GM12872 (cell line): ENCODE results near the gene CYB5R2.

ENCODE experiments used
- TF ChIP-seq, protein P1 (sequence below): IDR thresholded peaks from 3 replicates; pipeline ENCODE4 v1.5.1; 2011; ENCODE audit warnings: low read depth, mild to moderate bottlenecking, low read length, moderate library complexity; ENCODE audit not compliant: insufficient read depth

Gene CYB5R2

DNA sequence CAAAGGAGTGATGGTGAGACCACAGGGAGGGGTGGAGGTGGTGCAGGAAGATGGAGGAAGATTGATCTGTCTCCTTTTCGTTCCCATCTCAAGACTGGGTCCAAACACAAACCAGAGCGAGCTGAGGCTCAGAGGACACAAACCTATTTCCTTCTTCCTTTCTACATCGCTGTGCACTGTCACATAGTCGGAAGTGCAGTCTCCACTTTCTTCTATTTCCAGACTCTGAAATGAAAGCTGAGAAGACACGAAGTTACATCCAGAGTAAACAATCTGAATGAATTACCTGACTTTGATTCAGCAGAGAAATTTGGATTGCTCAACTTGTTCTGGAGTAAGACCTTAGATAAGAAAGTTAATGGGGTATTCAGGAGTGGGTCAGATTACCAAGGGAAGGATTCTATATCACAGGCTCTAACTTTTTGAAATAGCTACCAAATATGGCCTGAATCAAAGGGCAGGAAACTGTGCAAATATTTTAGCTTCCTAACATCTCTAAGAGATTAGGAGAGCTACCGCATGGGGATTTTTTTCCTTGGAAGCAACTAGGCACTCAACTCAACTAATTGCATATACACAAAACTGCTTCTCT, 18.6 kb upstream of the CYB5R2 start:
- TF ChIP-seq, protein P1, sequence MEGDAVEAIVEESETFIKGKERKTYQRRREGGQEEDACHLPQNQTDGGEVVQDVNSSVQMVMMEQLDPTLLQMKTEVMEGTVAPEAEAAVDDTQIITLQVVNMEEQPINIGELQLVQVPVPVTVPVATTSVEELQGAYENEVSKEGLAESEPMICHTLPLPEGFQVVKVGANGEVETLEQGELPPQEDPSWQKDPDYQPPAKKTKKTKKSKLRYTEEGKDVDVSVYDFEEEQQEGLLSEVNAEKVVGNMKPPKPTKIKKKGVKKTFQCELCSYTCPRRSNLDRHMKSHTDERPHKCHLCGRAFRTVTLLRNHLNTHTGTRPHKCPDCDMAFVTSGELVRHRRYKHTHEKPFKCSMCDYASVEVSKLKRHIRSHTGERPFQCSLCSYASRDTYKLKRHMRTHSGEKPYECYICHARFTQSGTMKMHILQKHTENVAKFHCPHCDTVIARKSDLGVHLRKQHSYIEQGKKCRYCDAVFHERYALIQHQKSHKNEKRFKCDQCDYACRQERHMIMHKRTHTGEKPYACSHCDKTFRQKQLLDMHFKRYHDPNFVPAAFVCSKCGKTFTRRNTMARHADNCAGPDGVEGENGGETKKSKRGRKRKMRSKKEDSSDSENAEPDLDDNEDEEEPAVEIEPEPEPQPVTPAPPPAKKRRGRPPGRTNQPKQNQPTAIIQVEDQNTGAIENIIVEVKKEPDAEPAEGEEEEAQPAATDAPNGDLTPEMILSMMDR, result no peak

DNA sequence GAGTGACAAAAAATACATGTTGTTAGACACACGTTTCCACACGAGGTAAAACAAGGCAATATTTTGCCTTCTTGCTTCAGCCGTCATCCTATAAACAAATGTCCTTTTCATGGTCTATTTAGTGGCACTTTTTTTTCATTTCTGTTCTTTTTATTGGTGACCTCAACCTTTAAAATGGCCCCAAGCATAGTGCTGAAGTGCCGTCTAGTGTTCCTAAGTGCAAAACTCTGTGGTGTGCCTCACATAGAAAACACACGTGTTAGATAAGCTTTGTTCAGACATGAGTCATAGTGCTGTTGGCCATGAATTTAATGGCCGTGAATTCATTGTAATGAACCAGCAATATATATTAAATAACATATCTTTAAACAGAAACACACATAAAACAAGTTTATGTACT, 17.3 kb upstream of the CYB5R2 start:
- TF ChIP-seq, protein P1, result no peak

DNA sequence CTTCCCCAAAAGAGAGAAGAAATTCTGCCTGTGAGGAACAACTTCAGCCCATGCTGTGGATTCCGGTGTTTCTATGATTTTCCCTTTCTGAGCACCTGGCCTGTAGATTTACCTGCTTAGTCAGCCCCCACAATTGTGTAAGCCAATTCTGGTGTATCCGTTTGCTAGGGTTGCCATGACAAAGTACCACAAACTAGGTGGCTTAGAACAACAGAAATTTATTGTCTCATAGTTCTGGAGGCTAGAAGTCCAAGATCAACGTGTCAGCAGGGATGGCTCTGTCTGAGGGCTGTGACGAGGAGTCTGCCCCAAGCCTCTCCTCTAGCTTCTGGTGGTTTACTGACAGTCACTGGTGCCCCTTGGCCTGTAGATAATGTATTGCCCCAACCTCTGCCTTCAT, 15.9 kb upstream of the CYB5R2 start:
- TF ChIP-seq, protein P1, result no peak

DNA sequence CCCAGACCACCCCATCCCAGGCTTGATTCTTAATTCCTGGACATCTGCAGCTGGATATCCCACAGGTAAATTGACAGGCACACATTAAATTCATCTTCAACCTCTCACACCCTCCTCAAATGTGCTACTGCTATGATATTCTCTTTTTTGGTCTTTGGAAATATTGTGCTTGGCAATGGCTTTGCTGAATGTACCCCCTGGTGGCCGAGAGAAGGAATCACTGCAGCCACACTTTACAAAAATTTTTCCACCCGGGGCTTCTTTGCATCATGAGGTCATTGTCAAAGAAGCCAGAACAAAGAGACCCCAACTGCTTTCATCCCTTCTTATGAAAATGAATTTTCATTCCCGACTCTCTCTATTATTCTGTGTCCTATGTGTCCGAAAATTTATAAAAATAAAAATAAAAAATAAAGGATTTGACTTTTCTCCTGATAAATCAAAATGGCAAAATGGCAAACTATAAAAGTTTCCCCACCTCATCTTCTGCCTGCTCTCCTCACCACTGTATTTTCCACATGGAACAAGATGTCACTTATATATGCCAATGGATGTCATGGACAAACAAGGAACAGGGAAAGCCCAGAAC, 15.0 kb upstream of the CYB5R2 start:
- TF ChIP-seq, protein P1, result peak; percentile 82

DNA sequence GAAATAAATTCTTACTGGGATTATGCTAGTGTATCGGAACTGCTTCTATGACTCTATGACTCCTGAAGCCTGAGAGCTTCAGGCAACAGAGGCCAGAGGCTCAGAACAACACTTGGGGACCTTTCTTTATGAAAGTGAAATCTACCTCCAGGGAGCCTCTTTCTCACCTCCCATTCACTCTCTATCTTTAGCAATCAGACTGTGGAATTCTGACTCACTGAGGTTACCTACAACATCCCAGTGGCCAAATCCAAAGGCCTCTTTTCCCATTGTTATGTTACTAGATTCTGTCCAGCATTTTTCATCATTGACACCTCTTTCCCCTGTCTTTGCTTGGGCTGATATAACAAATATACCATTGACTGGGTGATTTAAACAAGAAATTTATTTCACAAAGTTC, 14.1 kb upstream of the CYB5R2 start:
- TF ChIP-seq, protein P1, result no peak

DNA sequence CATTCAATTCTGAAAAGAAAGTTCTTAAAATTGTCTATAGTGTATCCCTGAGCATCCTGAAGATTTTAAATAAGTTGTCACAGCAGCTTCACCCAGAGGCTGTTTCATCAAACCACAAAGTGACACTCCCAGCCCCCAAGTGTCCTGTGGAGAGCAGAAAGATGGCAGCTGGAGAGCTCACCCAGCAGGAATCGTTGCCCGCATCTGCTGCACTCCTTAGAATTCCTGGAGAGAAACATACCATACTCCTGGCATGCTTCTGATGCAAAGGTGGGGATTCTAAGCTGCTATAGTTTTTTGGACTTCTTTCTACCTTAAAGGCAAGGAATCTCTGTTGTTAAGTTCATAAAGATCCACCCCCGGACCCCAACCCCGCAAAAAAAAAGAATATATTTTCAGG, 13.5 kb upstream of the CYB5R2 start:
- TF ChIP-seq, protein P1, result no peak

DNA sequence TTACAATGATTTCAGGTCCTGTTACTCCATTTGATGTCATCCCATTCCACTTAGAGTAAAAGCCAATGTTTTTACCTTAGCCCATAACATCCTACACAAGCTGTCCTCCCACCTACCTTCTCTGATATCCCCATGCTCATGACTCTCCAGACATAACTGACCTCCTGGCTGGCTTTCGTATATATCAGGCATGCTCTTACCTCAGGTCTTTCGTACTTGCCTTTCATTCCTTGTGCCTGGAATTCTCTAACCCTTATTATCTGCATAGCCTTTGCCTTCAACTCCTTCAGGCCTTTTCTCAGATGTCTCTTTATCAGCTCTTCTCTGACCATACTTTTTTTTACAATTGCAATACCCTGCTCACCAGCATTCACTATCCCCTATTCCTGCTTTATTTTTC, 10.3 kb upstream of the CYB5R2 start:
- TF ChIP-seq, protein P1, result no peak
